ENCODE data around the gene TRIM63.

TRIM63 gene

GRCh38 chr1:26020941-26021646, 46.3 kb downstream of the TRIM63 start:
- Histone ChIP-seq H3K27me3 (ENCODE audit: control insufficient read depth in 1 of 2, insufficient read depth in 1 of 2, low read length in 2 of 2) (peaks cover 0 to 13% of the 10 kb centered on the region in 2 experiments), H4K91ac (ENCODE audit: low read length) (peak overlapping the region; percentile 4), H2AK5ac (ENCODE audit: low read length, severe bottlenecking) (no peak overlapping the region), H3K79me1 (replicated peaks; ENCODE audit: low read length, poor library complexity, severe bottlenecking) (peaks cover 6% of the 10 kb centered on the region), H3K4ac (ENCODE audit: low read depth in 1 of 2, low read length in 2 of 2) (peak overlapping the region in 1 of 2 experiments; percentile 4), H2BK15ac (ENCODE audit: low read depth, poor library complexity, severe bottlenecking) (no peak overlapping the region), H4K8ac (ENCODE audit: low read length) (no peak overlapping the region), H3K4me2 (ENCODE audit: low read length, poor library complexity, severe bottlenecking) (peak overlapping the region; percentile 81), H2BK12ac (ENCODE audit: low read length in 2 of 2) (peak overlapping the region; percentile 24 to 28), H3K23ac (ENCODE audit: low read length in 2 of 2) (no peak overlapping the region), H3K9ac (ENCODE audit: low read length) (no peak overlapping the region), H3K9me3 (ENCODE audit: control insufficient read depth, low read length) (no peaks in the 10 kb centered on the region), H2BK5ac (ENCODE audit: low read depth, low read length, poor library complexity, severe bottlenecking) (no peak overlapping the region), H2AFZ (ENCODE audit: low read depth, low read length) (no peak overlapping the region), H3K4me1 (ENCODE audit: control insufficient read depth, insufficient read depth, low read depth, low read length) (peaks cover 56% of the 10 kb centered on the region), H2BK120ac (ENCODE audit: low read depth, low read length) (no peak overlapping the region), H3K18ac (ENCODE audit: low read depth in 1 of 2, low read length in 2 of 2) (peak overlapping the region in 1 of 2 experiments; percentile 19), H3K4me3 (ENCODE audit: insufficient read depth in 1 of 2, low read depth in 1 of 2, low read length in 2 of 2) (peak overlapping the region in 1 of 2 experiments; percentile 67), H3K27ac (ENCODE audit: low read length, poor library complexity, severe bottlenecking) (no peak overlapping the region), H3K36me3 (ENCODE audit: control insufficient read depth in 1 of 2, insufficient read depth in 2 of 2, low read depth in 1 of 2, low read length in 2 of 2) (no peaks in the 10 kb centered on the region), H3K14ac (ENCODE audit: low read length in 2 of 2) (no peak overlapping the region)
- WGBS: 74% methylated on average over 3 of the region's 6 CpGs
- peak; percentile 63 for DNase-seq

- Histone ChIP-seq H2AFZ (ENCODE audit: low read depth, low read length) (no peak overlapping the region), H3K23ac (ENCODE audit: low read length in 2 of 2) (no peak overlapping the region), H3K79me1 (replicated peaks; ENCODE audit: low read length, poor library complexity, severe bottlenecking) (peaks cover 6% of the 10 kb centered on the region), H3K9ac (ENCODE audit: low read length) (no peak overlapping the region), H3K27ac (ENCODE audit: low read length, poor library complexity, severe bottlenecking) (no peak overlapping the region), H3K9me3 (ENCODE audit: control insufficient read depth, low read length) (no peaks in the 10 kb centered on the region), H3K4ac (ENCODE audit: low read depth in 1 of 2, low read length in 2 of 2) (no peak overlapping the region), H4K91ac (ENCODE audit: low read length) (no peak overlapping the region), H2BK120ac (ENCODE audit: low read depth, low read length) (no peak overlapping the region), H3K14ac (ENCODE audit: low read length in 2 of 2) (no peak overlapping the region), H4K8ac (ENCODE audit: low read length) (no peak overlapping the region), H2BK12ac (ENCODE audit: low read length in 2 of 2) (peak overlapping the region in 1 of 2 experiments; percentile 28), H2AK5ac (ENCODE audit: low read length, severe bottlenecking) (no peak overlapping the region), H3K27me3 (ENCODE audit: control insufficient read depth in 1 of 2, insufficient read depth in 1 of 2, low read length in 2 of 2) (peaks cover 0 to 13% of the 10 kb centered on the region in 2 experiments), H3K4me1 (ENCODE audit: control insufficient read depth, insufficient read depth, low read depth, low read length) (peaks cover 56% of the 10 kb centered on the region), H2BK5ac (ENCODE audit: low read depth, low read length, poor library complexity, severe bottlenecking) (no peak overlapping the region), H3K18ac (ENCODE audit: low read depth in 1 of 2, low read length in 2 of 2) (peak overlapping the region in 1 of 2 experiments; percentile 19), H3K4me2 (ENCODE audit: low read length, poor library complexity, severe bottlenecking) (no peak overlapping the region), H2BK15ac (ENCODE audit: low read depth, poor library complexity, severe bottlenecking) (no peak overlapping the region), H3K4me3 (ENCODE audit: insufficient read depth in 1 of 2, low read depth in 1 of 2, low read length in 2 of 2) (no peak overlapping the region), H3K36me3 (ENCODE audit: control insufficient read depth in 1 of 2, insufficient read depth in 2 of 2, low read depth in 1 of 2, low read length in 2 of 2) (no peaks in the 10 kb centered on the region)
- WGBS: 82% methylated on average over 6 of the region's 6 CpGs
- no peak for DNase-seq
These were observed 47.1 kb downstream of the TRIM63 start for GRCh38 chr1:26020330-26020768.

GRCh38 chr1:26019641-26020315, 47.7 kb downstream of the TRIM63 start:
- peaks cover 56% of the 10 kb centered on the region for H3K4me1 ChIP-seq (ENCODE audit: control insufficient read depth, insufficient read depth, low read depth, low read length)
- H3K4ac ChIP-seq (ENCODE audit: low read depth in 1 of 2, low read length in 2 of 2): no peak overlapping the region
- 58% methylated on average over 6 of the region's 8 CpGs for WGBS
- H3K27me3 ChIP-seq (ENCODE audit: control insufficient read depth in 1 of 2, insufficient read depth in 1 of 2, low read length in 2 of 2): peaks cover 0 to 10% of the 10 kb centered on the region in 2 experiments
- H3K27ac ChIP-seq (ENCODE audit: low read length, poor library complexity, severe bottlenecking): peak overlapping the region; percentile 24
- H3K79me1 ChIP-seq (replicated peaks; ENCODE audit: low read length, poor library complexity, severe bottlenecking): peaks cover 6% of the 10 kb centered on the region
- H3K23ac ChIP-seq (ENCODE audit: low read length in 2 of 2): no peak overlapping the region
- no peak overlapping the region for H2AK5ac ChIP-seq (ENCODE audit: low read length, severe bottlenecking)
- H4K91ac ChIP-seq (ENCODE audit: low read length): no peak overlapping the region
- H3K18ac ChIP-seq (ENCODE audit: low read depth in 1 of 2, low read length in 2 of 2): peak overlapping the region in 1 of 2 experiments; percentile 4
- peak overlapping the region; percentile 34 for H3K9ac ChIP-seq (ENCODE audit: low read length)
- H3K9me3 ChIP-seq (ENCODE audit: control insufficient read depth, low read length): no peaks in the 10 kb centered on the region
- no peak for DNase-seq
- H2BK5ac ChIP-seq (ENCODE audit: low read depth, low read length, poor library complexity, severe bottlenecking): no peak overlapping the region
- H3K36me3 ChIP-seq (ENCODE audit: control insufficient read depth in 1 of 2, insufficient read depth in 2 of 2, low read depth in 1 of 2, low read length in 2 of 2): no peaks in the 10 kb centered on the region
- no peak overlapping the region for H2BK12ac ChIP-seq (ENCODE audit: low read length in 2 of 2)
- no peak overlapping the region for H3K14ac ChIP-seq (ENCODE audit: low read length in 2 of 2)
- H3K4me3 ChIP-seq (ENCODE audit: insufficient read depth in 1 of 2, low read depth in 1 of 2, low read length in 2 of 2): no peak overlapping the region
- peak overlapping the region; percentile 27 for H2BK120ac ChIP-seq (ENCODE audit: low read depth, low read length)
- H2AFZ ChIP-seq (ENCODE audit: low read depth, low read length): no peak overlapping the region
- H4K8ac ChIP-seq (ENCODE audit: low read length): peak overlapping the region; percentile 29
- H3K4me2 ChIP-seq (ENCODE audit: low read length, poor library complexity, severe bottlenecking): no peak overlapping the region
- H2BK15ac ChIP-seq (ENCODE audit: low read depth, poor library complexity, severe bottlenecking): no peak overlapping the region

GRCh38 chr1:26017606-26018005, 49.8 kb downstream of the TRIM63 start:
- Histone ChIP-seq H3K27me3 (ENCODE audit: control insufficient read depth in 1 of 2, insufficient read depth in 1 of 2, low read length in 2 of 2) (peaks cover 0 to 12% of the 10 kb centered on the region in 2 experiments), H2AFZ (ENCODE audit: low read depth, low read length) (no peak overlapping the region), H2BK120ac (ENCODE audit: low read depth, low read length) (no peak overlapping the region), H3K36me3 (ENCODE audit: control insufficient read depth in 1 of 2, insufficient read depth in 2 of 2, low read depth in 1 of 2, low read length in 2 of 2) (no peaks in the 10 kb centered on the region), H3K79me1 (replicated peaks; ENCODE audit: low read length, poor library complexity, severe bottlenecking) (peaks cover 2% of the 10 kb centered on the region), H3K18ac (ENCODE audit: low read depth in 1 of 2, low read length in 2 of 2) (no peak overlapping the region), H4K91ac (ENCODE audit: low read length) (no peak overlapping the region), H3K14ac (ENCODE audit: low read length in 2 of 2) (no peak overlapping the region), H3K4me3 (ENCODE audit: insufficient read depth in 1 of 2, low read depth in 1 of 2, low read length in 2 of 2) (no peak overlapping the region), H3K4me1 (ENCODE audit: control insufficient read depth, insufficient read depth, low read depth, low read length) (peaks cover 49% of the 10 kb centered on the region), H3K9me3 (ENCODE audit: control insufficient read depth, low read length) (no peaks in the 10 kb centered on the region), H3K9ac (ENCODE audit: low read length) (no peak overlapping the region), H3K4ac (ENCODE audit: low read depth in 1 of 2, low read length in 2 of 2) (no peak overlapping the region), H2BK15ac (ENCODE audit: low read depth, poor library complexity, severe bottlenecking) (no peak overlapping the region), H3K23ac (ENCODE audit: low read length in 2 of 2) (no peak overlapping the region), H3K4me2 (ENCODE audit: low read length, poor library complexity, severe bottlenecking) (no peak overlapping the region), H2BK5ac (ENCODE audit: low read depth, low read length, poor library complexity, severe bottlenecking) (no peak overlapping the region), H3K27ac (ENCODE audit: low read length, poor library complexity, severe bottlenecking) (no peak overlapping the region), H2AK5ac (ENCODE audit: low read length, severe bottlenecking) (no peak overlapping the region), H4K8ac (ENCODE audit: low read length) (no peak overlapping the region), H2BK12ac (ENCODE audit: low read length in 2 of 2) (no peak overlapping the region)
- WGBS: 69% methylated on average over 4 of the region's 6 CpGs
- DNase-seq: no peak
